IMR-90 (cell line): ENCODE data around the gene SERHL2. TPM values are rescaled to one million over a fixed set of nuclear protein-coding genes. Genes with fewer than 3 reads are reported as not detected.
"Not testable (repeated sequence)": the region's sequence is repeated elsewhere in the genome, so short reads cannot be mapped to it uniquely, and the experiment has no call there.

Source experiments
- ATAC-seq: fragments of 200-7000 bp; cut with Tn5 transposase; 2 replicates; pipeline ENCODE4 v1.9.1; 2020; ENCODE audit warnings: low read depth, mild to moderate bottlenecking, moderate library complexity
- BruUV-seq: library from RNA; stranded (reverse); fragments of 400-500 nt; replicated peaks from 2 replicates; lab custom pipeline; 2021; lab: Mats Ljungman, UMichigan
- CTCF ChIA-PET: fragments of 300-600 bp; formaldehyde crosslinking; extraction: SDS; loops from one replicate; lab custom pipeline; 2021; ENCODE audit warnings: antibody characterized with exemption; lab: Yijun Ruan, JAX
- POLR2A ChIA-PET: fragments of 300-600 bp; sonication (Branson Sonifier 250); formaldehyde crosslinking; loops from one replicate; lab custom pipeline; 2022; ENCODE audit warnings: antibody characterized with exemption; ENCODE audit not compliant: unreplicated experiment; lab: Charles Lee
- DNase-seq: peaks from one replicate; pipeline ENCODE4 v3.0.0; 2013
- H2AFZ ChIP-seq: replicated peaks from 2 replicates; pipeline ENCODE3; 2013; ENCODE audit warnings: low read length, mild to moderate bottlenecking; ENCODE audit not compliant: poor library complexity
- H2AK5ac ChIP-seq: 2 replicates; pipeline ENCODE4 v1.6.1; 2013; ENCODE audit warnings: low read depth, low read length, inconsistent platforms
- H2AK9ac ChIP-seq: replicated peaks from 2 replicates; pipeline ENCODE3; 2013; ENCODE audit warnings: mild to moderate bottlenecking, low read depth, low read length, moderate library complexity; ENCODE audit not compliant: poor library complexity
- H2BK120ac ChIP-seq: 2 replicates; pipeline ENCODE4 v1.6.1; 2013; ENCODE audit warnings: low read depth, low read length, inconsistent platforms
- H2BK15ac ChIP-seq: 3 replicates; pipeline ENCODE4 v1.6.1; 2013; ENCODE audit warnings: low read depth, low read length, inconsistent platforms
- H2BK20ac ChIP-seq: 2 replicates; pipeline ENCODE4 v1.6.1; 2013; ENCODE audit warnings: low read depth, mild to moderate bottlenecking, inconsistent platforms, low read length, moderate library complexity
- H2BK5ac ChIP-seq: 2 replicates; pipeline ENCODE4 v1.6.1; 2013; ENCODE audit warnings: mild to moderate bottlenecking, low read depth, low read length, inconsistent platforms; ENCODE audit not compliant: poor library complexity, severe bottlenecking
- H3K14ac ChIP-seq: replicated peaks from 2 replicates; pipeline ENCODE4 v1.6.1; 2013; ENCODE audit warnings: low read depth, low read length, inconsistent platforms
- H3K18ac ChIP-seq: 2 replicates; pipeline ENCODE4 v1.6.1; 2013; ENCODE audit warnings: low read depth, low read length, control low read depth
- H3K23ac ChIP-seq: 2 replicates; pipeline ENCODE4 v1.6.1; 2013; ENCODE audit warnings: low read depth, low read length, inconsistent platforms
- H3K27ac ChIP-seq: 2 replicates; pipeline ENCODE4 v1.5.1; 2013; ENCODE audit warnings: mild to moderate bottlenecking, control low read depth, low read length; ENCODE audit not compliant: insufficient read depth
- H3K27me3 ChIP-seq: 2 replicates; pipeline ENCODE4 v1.6.1; 2013; ENCODE audit warnings: low read length; ENCODE audit not compliant: control insufficient read depth, insufficient read depth
- H3K36me3 ChIP-seq: 2 replicates; pipeline ENCODE4 v1.6.1; 2013; ENCODE audit warnings: low read length, mixed read lengths; ENCODE audit not compliant: control insufficient read depth, insufficient read depth
- H3K4ac ChIP-seq: 2 replicates; pipeline ENCODE4 v1.6.1; 2013; ENCODE audit warnings: low read depth, low read length, inconsistent platforms
- H3K4me1 ChIP-seq: 2 replicates; pipeline ENCODE4 v1.6.1; 2013; ENCODE audit warnings: low read length, mixed read lengths; ENCODE audit not compliant: control insufficient read depth, insufficient read depth
- H3K4me2 ChIP-seq: 2 replicates; pipeline ENCODE4 v1.6.1; 2013; ENCODE audit warnings: low read depth, mild to moderate bottlenecking, control low read depth, low read length, moderate library complexity
- H3K4me3 ChIP-seq: 2 replicates; pipeline ENCODE4 v1.5.1; 2013; ENCODE audit warnings: low read depth, mild to moderate bottlenecking, control low read depth, low read length, moderate library complexity; ENCODE audit not compliant: insufficient read depth
- H3K56ac ChIP-seq: 2 replicates; pipeline ENCODE4 v1.6.1; 2013; ENCODE audit warnings: low read length, inconsistent platforms; ENCODE audit not compliant: insufficient read depth; ENCODE audit errors: extremely low read depth
- H3K79me1 ChIP-seq, 2 experiments: 2 replicates each; pipeline ENCODE4 v1.6.1; 2013; ENCODE audit warnings: low read length in 2 of 2, inconsistent platforms in 1 of 2, low read depth in 1 of 2
- H3K9ac ChIP-seq: 2 replicates; pipeline ENCODE4 v1.6.1; 2013; ENCODE audit warnings: low read depth, low read length, control low read depth
- H3K9me1 ChIP-seq: 2 replicates; pipeline ENCODE4 v1.6.1; 2013; ENCODE audit warnings: low read length, inconsistent platforms; ENCODE audit not compliant: insufficient read depth
- H3K9me3 ChIP-seq: 2 replicates; pipeline ENCODE4 v1.6.1; 2013; ENCODE audit warnings: low read length; ENCODE audit not compliant: control insufficient read depth, insufficient read depth
- H4K20me1 ChIP-seq: 2 replicates; pipeline ENCODE4 v1.6.1; 2013; ENCODE audit warnings: low read length, inconsistent platforms; ENCODE audit not compliant: insufficient read depth
- H4K5ac ChIP-seq: 2 replicates; pipeline ENCODE4 v1.6.1; 2013; ENCODE audit warnings: mild to moderate bottlenecking, low read depth, low read length, control low read depth
- H4K8ac ChIP-seq, 2 experiments: 2 replicates each; pipeline ENCODE4 v1.6.1; 2013; ENCODE audit warnings: low read depth in 2 of 2, low read length in 2 of 2, control low read depth in 1 of 2, inconsistent platforms in 1 of 2
- H4K91ac ChIP-seq: 2 replicates; pipeline ENCODE4 v1.6.1; 2013; ENCODE audit warnings: low read depth, low read length, inconsistent platforms; ENCODE audit not compliant: insufficient read depth
- WGBS, 2 experiments: methylation state at CpG; one replicate each; pipeline versions ENCODE4 v1.1.5 to v1.1.7; 2013; ENCODE audit warnings: missing lambda C conversion rate in 2 of 2; ENCODE audit not compliant: insufficient read length in 1 of 2; ENCODE audit errors: extremely low coverage in 2 of 2; 5-methylcytosine and 5-hydroxymethylcytosine counted together
- dilution Hi-C: fragments of 300-500 bp; cut with HindIII; formaldehyde crosslinking; loops from one replicate; pipeline ENCODE4 v1.14.3; 2018; ENCODE audit warnings: low sequenced_read_pairs; ENCODE audit not compliant: unreplicated experiment
- in situ Hi-C: fragments of 300-500 bp; cut with MboI; formaldehyde crosslinking; loops from 3 replicates; pipeline ENCODE4 v1.14.3; 2019; ENCODE audit warnings: low sequenced_read_pairs, inconsistent platforms, mixed read lengths
- intact Hi-C: fragments of 100-400 bp; cut with micrococcal nuclease; formaldehyde crosslinking; loops from 2 replicates; pipeline ENCODE4 v1.10.0; 2022
- polyA plus RNA-seq, 3 experiments: library from polyadenylated mRNA; depleted of rRNA; stranded (reverse); fragments of >200 nt; gene quantifications; 2 replicates each; pipeline ENCODE4 v1.2.3, GENCODE V29; 2012; ENCODE audit warnings: low replicate concordance in 1 of 3
- total RNA-seq: library from RNA; depleted of rRNA; stranded (reverse); fragments of >200 nt; gene quantifications from 2 replicates; pipeline ENCODE4 v1.2.3, GENCODE V29; 2012

SERHL2 gene
- total and polyA plus RNA-seq, 2 of the 4 experiments (the other 2 are of a cell fraction), result 4.5 to 5.0 TPM

DNA sequence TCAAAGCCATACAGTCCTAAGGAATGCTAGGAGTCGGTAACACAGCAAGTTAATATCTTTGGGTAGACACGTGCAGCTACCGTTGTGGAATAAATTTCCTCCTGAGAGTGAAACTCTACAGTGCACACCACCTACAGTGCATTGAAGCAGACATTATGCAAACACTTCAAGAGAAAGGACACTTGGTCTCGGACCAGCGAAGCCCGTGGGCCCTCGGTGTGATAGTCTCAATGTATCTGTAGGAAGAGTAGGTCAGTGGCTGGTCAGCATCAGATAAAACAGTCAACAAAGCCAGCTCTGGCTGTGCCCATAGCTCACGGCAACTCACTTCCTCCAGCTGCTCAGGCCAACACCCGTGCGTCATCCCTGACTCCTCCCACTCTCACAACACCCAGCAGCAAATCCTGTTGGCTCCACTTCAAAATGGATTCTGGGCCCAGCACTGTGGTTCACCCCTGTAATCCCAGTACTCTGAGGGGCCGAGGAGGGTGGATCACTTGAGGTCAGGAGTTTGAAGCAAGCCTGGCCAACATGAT lies 14.5 kb upstream of the SERHL2 start:
- in situ Hi-C loops, intact Hi-C loops, H2BK5ac ChIP-seq, H3K9me1 ChIP-seq, H2AFZ ChIP-seq, dilution Hi-C loops, POLR2A ChIA-PET, H4K20me1 ChIP-seq, H3K4ac ChIP-seq, H3K4me1 ChIP-seq, BruUV-seq, H3K27me3 ChIP-seq, CTCF ChIA-PET, H3K4me3 ChIP-seq, H3K36me3 ChIP-seq, H2BK15ac ChIP-seq, H2BK120ac ChIP-seq, H2BK20ac ChIP-seq, H3K9ac ChIP-seq, H2AK9ac ChIP-seq, H4K91ac ChIP-seq, H2AK5ac ChIP-seq, H3K23ac ChIP-seq, H3K56ac ChIP-seq, H3K14ac ChIP-seq, H3K4me2 ChIP-seq, H3K9me3 ChIP-seq, H3K79me1 ChIP-seq: not testable (repeated sequence)
- H3K27ac ChIP-seq, result 0 out of 2 replicates have a peak overlapping the region, but pooled peaks have one; percentile 18
- H3K18ac ChIP-seq, result peak overlapping the region; percentile 89; the same call in 1 of the 2 replicates
- peak overlapping the region; percentile 80; the same call in 1 of the 2 replicates for H4K5ac ChIP-seq
- peak overlapping the region; percentile 41 to 60; a peak in 2 of 4 replicates for H4K8ac ChIP-seq
- WGBS, 2 experiments, result no CpG with 5 or more reads among the region's 11 CpGs
- DNase-seq (peak; percentile 25), ATAC-seq (peak; percentile 83)
